ENCODE results near the gene PEX11G.

The PEX11G gene

DNA sequence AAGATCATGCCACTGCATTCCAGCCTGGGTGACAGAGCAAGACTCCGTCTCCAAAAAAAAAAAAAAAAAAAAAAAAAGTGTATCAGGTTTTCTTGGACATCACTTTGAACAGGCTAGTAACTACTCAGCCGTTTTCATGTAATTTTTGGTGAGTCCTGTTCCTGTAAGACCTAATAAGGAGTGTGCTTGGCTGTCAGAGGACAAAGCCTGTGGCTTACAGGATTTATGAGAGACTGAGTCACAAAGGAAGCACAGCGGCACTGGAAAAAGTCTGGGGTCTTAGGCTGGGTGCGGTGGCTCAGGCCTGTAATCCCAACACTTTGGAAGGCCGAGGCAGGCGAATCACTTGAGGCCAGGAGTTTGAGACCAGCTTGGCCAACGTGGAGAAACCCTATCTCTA is 55.4 kb downstream of the PEX11G start:
- peak; percentile 5 for DNase-seq (ENCODE audit: low spot score)

DNA sequence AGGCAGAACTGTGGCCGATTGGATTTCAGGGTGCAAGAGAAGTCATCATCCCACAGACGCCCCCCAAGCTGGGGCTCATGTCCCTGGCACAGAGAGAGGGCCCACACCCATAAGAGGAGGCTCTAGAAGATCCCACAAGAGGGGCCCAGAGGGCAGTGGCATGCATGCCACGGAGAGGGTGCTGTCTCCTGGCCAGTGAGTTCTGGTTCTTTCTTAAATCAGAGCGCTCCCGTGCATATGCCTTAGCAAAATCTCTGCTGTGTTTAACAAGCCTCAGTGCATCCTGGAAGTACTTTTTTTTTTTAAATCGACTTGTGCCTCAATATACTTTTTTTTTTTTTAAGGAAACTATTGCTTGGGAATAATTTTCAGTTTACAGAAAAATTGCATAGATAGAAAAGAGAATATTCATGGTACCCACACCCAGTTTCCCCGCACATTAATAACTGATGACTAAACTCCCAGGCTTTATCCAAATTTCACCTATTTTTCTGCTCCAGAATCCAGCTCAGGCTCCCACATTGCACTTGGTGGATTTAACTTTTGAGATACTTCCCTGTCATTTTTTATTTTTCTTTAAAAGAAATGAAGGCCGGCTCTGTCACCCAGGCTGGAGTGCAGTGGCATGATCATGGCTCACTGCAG is 59.1 kb downstream of the PEX11G start:
- no peak for DNase-seq (ENCODE audit: low spot score)

DNA sequence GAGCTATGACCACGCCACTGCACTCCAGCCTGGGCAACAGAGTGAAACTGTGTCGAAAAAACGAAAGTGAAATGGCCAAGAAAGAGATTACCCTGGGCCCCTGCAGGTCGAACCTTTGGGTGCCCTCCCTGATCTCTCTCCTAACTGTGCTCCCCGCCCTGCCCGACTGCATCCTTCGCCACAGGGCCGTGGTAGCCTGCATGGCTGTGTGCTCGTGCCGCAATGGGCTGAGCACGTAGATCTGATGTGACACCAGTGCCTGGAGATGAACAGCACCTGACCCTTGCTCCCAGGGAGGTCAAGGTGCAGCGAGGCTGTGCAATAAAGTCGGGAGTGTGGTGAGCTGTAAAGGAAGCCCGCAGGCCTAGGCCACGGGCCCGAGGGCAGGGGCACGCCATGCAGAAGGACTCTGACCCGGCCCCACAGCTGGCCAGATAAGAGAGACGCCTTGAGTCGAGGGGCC is 60.2 kb downstream of the PEX11G start:
- DNase-seq (ENCODE audit: low spot score), result no peak

DNA sequence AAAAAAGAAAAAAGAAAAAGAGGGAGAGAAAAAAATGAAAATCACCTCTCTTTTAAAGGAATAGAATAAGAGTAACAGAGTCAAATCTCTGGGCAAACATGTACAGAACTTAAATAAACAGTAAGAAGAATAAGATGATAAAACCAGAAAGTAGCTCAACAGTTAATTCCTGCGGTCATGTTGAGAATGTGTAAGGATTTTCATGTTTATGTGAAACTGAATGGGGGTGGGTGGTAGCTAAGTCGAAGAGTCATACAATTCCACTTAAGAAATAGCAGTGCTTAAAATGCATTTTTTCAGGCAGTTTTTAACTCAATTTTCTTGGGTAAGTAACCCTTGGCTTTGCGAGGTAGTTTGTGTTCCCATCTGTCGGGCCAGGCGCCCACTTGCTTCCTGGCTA is 60.9 kb downstream of the PEX11G start:
- DNase-seq (ENCODE audit: low spot score), result no peak

DNA sequence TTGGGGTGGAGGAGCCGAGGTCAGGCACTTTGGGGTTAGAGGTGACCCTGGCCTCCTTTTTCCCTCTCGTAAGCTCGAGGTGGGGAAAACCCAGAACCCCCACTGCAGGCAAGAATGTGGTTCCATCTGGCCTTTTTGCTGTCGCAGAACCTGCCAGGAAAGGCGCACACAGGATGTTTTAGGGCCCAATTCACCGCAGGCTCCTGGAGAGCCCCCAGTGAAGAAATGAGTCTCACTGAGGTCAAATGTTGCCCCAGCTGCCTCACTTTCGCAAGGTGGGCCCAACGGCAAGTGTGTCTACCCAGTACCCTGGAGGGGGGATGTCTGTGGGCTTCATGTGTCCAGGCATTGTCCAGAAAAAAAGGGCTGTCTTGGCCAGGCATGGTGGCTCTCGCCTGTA is 61.8 kb downstream of the PEX11G start:
- DNase-seq (ENCODE audit: low spot score), result no peak
